Coronary artery (tissue), 2 donors: Measurements from ENCODE around the gene KRT78.

Source experiments
- DNase-seq: peaks from one replicate; pipeline ENCODE4 v3.0.0-alpha.2; 2017; ENCODE audit warnings: low spot score
- H3K27ac ChIP-seq, 2 donors: fragments of 200-600 bp; sonication (generic); one replicate each; pipeline ENCODE4 v1.5.1; 2016 to 2019
- H3K4me3 ChIP-seq: fragments of 200-600 bp; sonication (generic); 2 replicates; pipeline ENCODE4 v1.5.1; 2016; ENCODE audit warnings: mild to moderate bottlenecking, moderate library complexity
- CTCF ChIP-seq: fragments of 200-600 bp; sonication (generic); IDR thresholded peaks from one replicate; pipeline ENCODE4 v1.5.1; 2019; ENCODE audit warnings: antibody characterized with exemption

The KRT78 gene

DNA sequence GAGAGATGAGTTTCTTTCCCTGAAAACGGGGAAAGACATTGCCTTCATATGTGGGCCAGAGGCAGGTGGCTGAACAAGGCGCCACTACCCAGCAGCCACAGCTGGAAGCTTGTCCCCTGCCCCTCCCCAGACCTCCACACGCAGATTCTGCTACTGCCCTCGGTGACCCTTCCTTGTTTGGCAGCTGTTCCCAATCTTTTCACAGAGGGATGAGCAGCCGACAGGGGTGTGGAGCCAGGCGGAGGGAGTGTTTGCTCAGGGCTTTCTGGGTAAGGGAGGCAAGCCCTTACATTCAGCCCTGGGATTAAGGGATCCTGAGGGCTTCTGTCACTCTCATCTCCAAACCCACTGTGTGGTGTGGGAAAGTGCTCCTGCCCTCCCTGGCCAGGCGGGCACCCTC is 30.4 kb downstream of the KRT78 start:
- no peak for TF ChIP-seq CTCF
- Histone ChIP-seq H3K27ac (no peak overlapping the region), H3K4me3 (no peak overlapping the region)
- no peak for DNase-seq

- Histone ChIP-seq H3K27ac (no peak overlapping the region), H3K4me3 (no peak overlapping the region)
- no peak for TF ChIP-seq CTCF
- no peak for DNase-seq
Measured at GRCh38 chr12:52817699-52818238, 31.0 kb downstream of the KRT78 start.

DNA sequence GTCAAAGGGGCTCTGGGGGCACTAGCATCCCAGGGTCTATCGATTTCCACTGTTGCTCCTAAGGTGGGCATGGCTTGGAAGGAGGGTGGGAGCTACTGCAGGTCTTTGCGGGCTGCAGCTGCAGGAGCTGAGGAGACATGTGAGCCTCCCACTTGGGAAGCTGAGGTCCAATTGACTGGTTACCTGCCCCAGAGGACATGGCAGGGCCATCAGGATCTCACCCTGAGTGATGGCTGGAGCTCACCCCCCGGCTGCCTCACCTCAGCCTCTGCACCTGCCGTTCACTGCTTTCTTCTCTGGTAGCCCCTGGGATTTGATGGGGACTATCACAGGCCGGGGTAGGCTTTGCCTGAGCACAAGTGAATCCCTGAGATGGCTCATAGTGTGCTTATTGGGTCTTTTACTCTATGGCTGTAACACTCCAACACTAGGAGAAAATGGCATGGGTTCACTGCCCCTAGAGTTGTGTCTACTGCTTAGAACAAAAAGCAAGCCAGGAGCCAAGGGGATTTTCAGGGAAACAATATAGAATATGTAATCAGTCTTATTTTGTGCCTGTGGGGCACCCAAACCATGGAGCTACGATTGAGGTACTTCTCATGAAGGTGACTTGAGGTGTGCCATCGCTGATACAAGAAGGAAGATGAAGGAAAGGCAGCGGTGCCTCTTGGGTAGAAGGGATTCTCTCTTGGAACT is 31.6 kb downstream of the KRT78 start:
- no peak overlapping the region for H3K27ac ChIP-seq
- no peak for TF ChIP-seq CTCF
- H3K4me3 ChIP-seq = no peak overlapping the region
- no peak for DNase-seq

GRCh38 chr12:52815676-52816588 is 32.9 kb downstream of the KRT78 start:
- TF ChIP-seq CTCF = no peak
- DNase-seq = no peak
- Histone ChIP-seq H3K4me3 (no peak overlapping the region), H3K27ac (no peak overlapping the region)

DNA sequence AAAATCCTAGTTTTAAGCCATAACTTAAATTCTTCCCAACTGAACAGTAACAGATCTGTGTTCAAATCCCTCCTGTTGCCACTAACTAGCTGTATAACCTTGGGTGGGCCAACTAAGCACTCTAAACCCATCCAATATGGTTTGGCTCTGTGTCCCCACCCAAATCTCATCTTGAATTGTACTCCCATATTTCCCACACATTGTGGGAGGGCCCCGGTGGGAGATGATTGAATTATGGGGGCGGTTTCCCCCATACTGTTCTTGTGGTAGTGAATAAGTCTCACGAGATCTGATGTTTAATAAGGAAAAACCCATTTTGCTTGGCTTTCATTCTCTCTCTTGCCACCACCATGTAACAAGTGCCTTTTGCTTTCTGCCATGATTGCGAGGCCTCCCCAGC is 33.6 kb downstream of the KRT78 start:
- H3K27ac ChIP-seq = no peak overlapping the region
- DNase-seq = no peak
- H3K4me3 ChIP-seq = no peak overlapping the region
- TF ChIP-seq CTCF = no peak

- H3K4me3 ChIP-seq = no peak overlapping the region
- TF ChIP-seq CTCF = no peak
- no peak for DNase-seq
- no peak overlapping the region for H3K27ac ChIP-seq
Measured at GRCh38 chr12:52814710-52815155, 34.1 kb downstream of the KRT78 start.
